Breast epithelium (tissue), 3 donors: ENCODE measurements around the gene ERN2.

ENCODE experiments used
- POLR2A ChIP-seq: fragments of 450-650 bp; IDR thresholded peaks from one replicate; pipeline ENCODE4 v1.6.1; 2016; ENCODE audit warnings: antibody characterized with exemption, mild to moderate bottlenecking, moderate library complexity
- POLR2AphosphoS5 ChIP-seq, 3 donors: sonication (generic); formaldehyde crosslinking; IDR thresholded peaks; one replicate each; pipeline ENCODE4 v1.6.1; 2017; ENCODE audit warnings: antibody characterized with exemption in 3 of 3
- TF ChIP-seq, protein P1 (sequence below), 3 donors: fragments of 450-650 bp; IDR thresholded peaks; one replicate each; pipeline ENCODE4 v1.5.1; 2016 to 2017; ENCODE audit warnings: antibody characterized with exemption in 3 of 3, mild to moderate bottlenecking in 3 of 3, moderate library complexity in 3 of 3

DNA sequence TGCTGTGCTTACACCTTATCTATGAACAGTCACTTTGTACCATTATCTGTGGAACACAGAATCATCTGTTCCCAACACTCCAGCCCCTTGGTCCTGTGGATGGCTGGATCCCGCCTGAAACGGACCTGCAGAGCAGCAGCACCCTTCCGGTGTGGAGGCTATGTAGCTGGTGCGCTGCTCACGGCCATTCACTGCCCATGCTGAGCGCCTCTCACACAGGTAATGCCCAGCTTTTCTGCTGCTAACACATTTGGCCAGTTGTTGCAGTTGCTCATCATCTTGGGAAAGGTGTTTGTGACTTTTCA lies 45.7 kb downstream of the ERN2 start:
- TF ChIP-seq POLR2A, result no peak
- TF ChIP-seq, protein P1, sequence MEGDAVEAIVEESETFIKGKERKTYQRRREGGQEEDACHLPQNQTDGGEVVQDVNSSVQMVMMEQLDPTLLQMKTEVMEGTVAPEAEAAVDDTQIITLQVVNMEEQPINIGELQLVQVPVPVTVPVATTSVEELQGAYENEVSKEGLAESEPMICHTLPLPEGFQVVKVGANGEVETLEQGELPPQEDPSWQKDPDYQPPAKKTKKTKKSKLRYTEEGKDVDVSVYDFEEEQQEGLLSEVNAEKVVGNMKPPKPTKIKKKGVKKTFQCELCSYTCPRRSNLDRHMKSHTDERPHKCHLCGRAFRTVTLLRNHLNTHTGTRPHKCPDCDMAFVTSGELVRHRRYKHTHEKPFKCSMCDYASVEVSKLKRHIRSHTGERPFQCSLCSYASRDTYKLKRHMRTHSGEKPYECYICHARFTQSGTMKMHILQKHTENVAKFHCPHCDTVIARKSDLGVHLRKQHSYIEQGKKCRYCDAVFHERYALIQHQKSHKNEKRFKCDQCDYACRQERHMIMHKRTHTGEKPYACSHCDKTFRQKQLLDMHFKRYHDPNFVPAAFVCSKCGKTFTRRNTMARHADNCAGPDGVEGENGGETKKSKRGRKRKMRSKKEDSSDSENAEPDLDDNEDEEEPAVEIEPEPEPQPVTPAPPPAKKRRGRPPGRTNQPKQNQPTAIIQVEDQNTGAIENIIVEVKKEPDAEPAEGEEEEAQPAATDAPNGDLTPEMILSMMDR (IDR thresholded peaks at IDR 0.05), result no peak
- TF ChIP-seq POLR2AphosphoS5 (IDR thresholded peaks at IDR 0.05), result no peak
